ENCODE results near the gene CPOX. TPM values are rescaled to one million over a fixed set of nuclear protein-coding genes. Genes with fewer than 3 reads are reported as not detected.

The CPOX gene
- total and polyA plus RNA-seq, 10 of the 15 experiments (the other 5 are each of a cell fraction or from before 2014, with no cell fraction given), result 40.7 to 72.6 (median 64.5) TPM

DNA sequence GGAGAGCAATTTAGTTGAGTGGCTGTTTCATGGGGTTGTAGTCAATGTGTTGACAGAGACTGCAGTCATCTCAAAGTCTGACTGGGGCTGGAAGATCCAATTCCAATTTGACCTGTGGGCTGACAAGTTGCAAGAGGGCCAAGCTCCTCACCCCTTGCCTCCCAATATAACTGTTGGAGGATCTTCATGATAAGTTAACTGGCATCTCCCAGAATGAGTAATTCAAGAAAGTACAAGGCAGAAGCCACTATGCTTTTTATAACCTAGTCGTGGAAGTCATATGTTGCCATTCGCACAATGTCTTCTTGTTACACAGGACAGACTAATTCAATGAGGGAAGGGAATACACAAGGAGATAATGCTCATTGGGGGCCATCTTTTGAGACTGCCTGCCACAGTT lies 32.5 kb downstream of the CPOX start (continued):
- TF ChIP-seq ZNF592 (IDR thresholded peaks at IDR 0.05) (no peak), CEBPB (IDR thresholded peaks at IDR 0.05; ENCODE audit: borderline replicate concordance in 1 of 2, low read depth in 2 of 2, low read length in 2 of 2) (no peak), IKZF1 (conservative IDR thresholded peaks at IDR 0.05) (peak; percentile 47), BMI1 (IDR thresholded peaks at IDR 0.05; ENCODE audit: borderline replicate concordance) (no peak), BCL11A (IDR thresholded peaks at IDR 0.05; ENCODE audit: low read depth, low read length) (peak; percentile 16; the same call in 1 of the 2 replicates), GATAD2B (conservative IDR thresholded peaks at IDR 0.05; ENCODE audit: low read depth) (no peak), SP1 (IDR thresholded peaks at IDR 0.05; ENCODE audit: low read depth, low read length) (no peak), SMAD5 (IDR thresholded peaks at IDR 0.05; ENCODE audit: low read depth) (peak; percentile 78; the same call in 1 of the 2 replicates), PKNOX1 (IDR thresholded peaks at IDR 0.05) (peak; percentile 35; the same call in 1 of the 2 replicates), YY1 (IDR thresholded peaks at IDR 0.05; ENCODE audit: low read depth, low read length) (peak; percentile 59; the same call in 1 of the 2 replicates), RUNX3 (IDR thresholded peaks at IDR 0.05; ENCODE audit: low read length) (0 out of 2 replicates have a peak, but pooled peaks have one; percentile 35), BACH1 (IDR thresholded peaks at IDR 0.05; ENCODE audit: borderline replicate concordance) (peak; percentile 44), MLLT1 (IDR thresholded peaks at IDR 0.05) (peak; percentile 89), FOXM1 (IDR thresholded peaks at IDR 0.05; ENCODE audit: low read depth, low read length) (peak; percentile 39; the same call in 1 of the 2 replicates), POLR2AphosphoS5 (IDR thresholded peaks at IDR 0.05; ENCODE audit: low read length) (peak; percentile 89), IKZF2 (IDR thresholded peaks at IDR 0.05) (peak; percentile 52 to 66)
- TF ChIP-seq, protein P1, sequence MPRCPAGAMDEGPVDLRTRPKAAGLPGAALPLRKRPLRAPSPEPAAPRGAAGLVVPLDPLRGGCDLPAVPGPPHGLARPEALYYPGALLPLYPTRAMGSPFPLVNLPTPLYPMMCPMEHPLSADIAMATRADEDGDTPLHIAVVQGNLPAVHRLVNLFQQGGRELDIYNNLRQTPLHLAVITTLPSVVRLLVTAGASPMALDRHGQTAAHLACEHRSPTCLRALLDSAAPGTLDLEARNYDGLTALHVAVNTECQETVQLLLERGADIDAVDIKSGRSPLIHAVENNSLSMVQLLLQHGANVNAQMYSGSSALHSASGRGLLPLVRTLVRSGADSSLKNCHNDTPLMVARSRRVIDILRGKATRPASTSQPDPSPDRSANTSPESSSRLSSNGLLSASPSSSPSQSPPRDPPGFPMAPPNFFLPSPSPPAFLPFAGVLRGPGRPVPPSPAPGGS (IDR thresholded peaks at IDR 0.05; ENCODE audit: borderline replicate concordance, insufficient read depth, low read depth, low read length, poor library complexity, severe bottlenecking), result peak; percentile 15

Data from GM12878 (cell line).